H1 (cell line): Measurements from ENCODE around the gene ACOD1. TPM values are rescaled to one million over a fixed set of nuclear protein-coding genes. Genes with fewer than 3 reads are reported as not detected.

ENCODE experiments used
- CREB1 ChIP-seq: IDR thresholded peaks from 2 replicates; pipeline ENCODE4 v1.6.1; 2012; ENCODE audit warnings: inconsistent platforms
- E2F6 ChIP-seq: IDR thresholded peaks from 2 replicates; pipeline ENCODE4 v1.6.1; 2012; ENCODE audit warnings: inconsistent platforms
- RAD21 ChIP-seq, 2 experiments: IDR thresholded peaks in 1 of 2; conservative IDR thresholded peaks in 1 of 2; 2 replicates each; pipeline ENCODE4 v1.6.1; 2011; ENCODE audit warnings: low read depth in 2 of 2, low read length in 2 of 2, improper control_type of control experiment in 1 of 2, inconsistent platforms in 1 of 2, mild to moderate bottlenecking in 1 of 2, moderate library complexity in 1 of 2
- polyA plus RNA-seq, 7 experiments: library from polyadenylated mRNA; depleted of rRNA in 3 of 7; stranded (reverse) in 5 of 7; unstranded in 2 of 7; fragments of >200 nt in 5 of 7; fragments of 200-250 nt in 2 of 7; gene quantifications; 1 replicate in 5 of 7; 2 replicates in 1 of 7; 4 replicates in 1 of 7; pipeline versions ENCODE4 v1.2.1 to v1.2.3, GENCODE V29; 2011 to 2013; ENCODE audit warnings: missing spikeins in 2 of 7, mixed read lengths in 2 of 7
- total RNA-seq: library from RNA; stranded (reverse); fragmentation: NEBNext Ultra II Directional; extraction: Animal tissue kit (Norgen Biotek cat#: 25700); gene quantifications from 2 replicates; pipeline ENCODE4 v1.2.1, GENCODE V29; 2021

ACOD1 gene
- total and polyA plus RNA-seq, 2 of the 8 experiments (the other 6 are each of a cell fraction or from before 2014, with no cell fraction given), result not detected

- TF ChIP-seq E2F6, result no peak
- TF ChIP-seq CREB1, result no peak
- no peak for TF ChIP-seq RAD21 (IDR thresholded peaks at IDR 0.05 in 1 of 2, conservative IDR thresholded peaks at IDR 0.05 in 1 of 2; ENCODE audit: low read depth in 2 of 2, low read length in 2 of 2)
These were observed 1.8 kb downstream of the ACOD1 start (continued) for GRCh38 chr13:76950101-76950500.
